ENCODE measurements around the gene DONSON. TPM values are rescaled to one million over a fixed set of nuclear protein-coding genes. Genes with fewer than 3 reads are reported as not detected.

DONSON gene
- total and polyA plus RNA-seq, 2 of the 13 experiments (the other 11 are each of a cell fraction or from before 2014, with no cell fraction given), result 35.4 to 63.6 TPM

DNA sequence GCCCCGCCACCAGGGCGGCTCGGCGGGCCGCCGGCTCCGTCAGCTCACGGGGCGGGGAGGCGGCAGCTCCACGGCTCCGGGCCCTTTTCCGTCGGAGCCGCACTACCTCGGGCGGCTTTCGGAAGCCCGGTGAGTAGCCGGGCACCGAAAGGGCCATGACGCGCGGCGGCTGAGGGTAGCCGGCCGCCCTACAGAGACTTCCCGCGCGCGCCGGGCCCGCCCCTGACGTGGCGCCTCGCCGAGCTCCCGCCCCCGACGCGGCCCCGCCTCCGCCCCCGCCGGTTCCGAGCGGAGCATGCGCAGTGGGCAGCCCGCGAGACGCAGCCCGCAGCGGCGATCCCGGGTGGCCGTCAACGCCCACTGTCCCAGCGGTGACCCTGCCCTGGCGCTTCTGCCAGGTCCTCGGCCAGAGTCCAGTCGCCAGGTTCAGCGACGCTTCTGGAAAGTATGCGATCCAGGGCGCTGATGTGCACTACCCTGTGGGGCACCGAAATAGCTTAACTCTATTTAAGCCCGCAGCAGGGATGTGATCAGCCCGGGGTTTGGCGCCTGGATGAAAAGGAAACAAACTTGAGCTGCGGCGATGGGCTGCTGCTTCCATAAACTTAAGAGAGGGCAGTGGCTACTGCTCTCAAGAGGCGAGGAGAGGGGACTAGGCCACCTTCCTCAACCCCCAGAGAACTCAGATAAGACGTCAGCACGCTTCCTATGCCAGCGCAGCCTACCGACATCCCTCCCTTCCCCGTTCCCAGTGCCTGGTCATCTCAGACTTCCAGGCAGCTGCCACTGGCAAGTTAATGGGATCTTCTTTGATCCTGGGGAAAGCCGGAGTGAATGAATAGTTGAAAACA lies at the start of gene DONSON (continued):
- TF ChIP-seq DBP (CRISPR knock-in tag; IDR thresholded peaks at IDR 0.05; ENCODE audit: not compliant biosample characterization) (peak; percentile 84), ZNF350 (CRISPR knock-in tag; IDR thresholded peaks at IDR 0.05; ENCODE audit: borderline replicate concordance, low read depth) (peak; percentile 47; the same call in 1 of the 2 replicates), POLR2AphosphoS2 (IDR thresholded peaks at IDR 0.05; ENCODE audit: low read depth, low read length) (no peak), SETDB1 (CRISPR knock-in tag; IDR thresholded peaks at IDR 0.05; ENCODE audit: borderline replicate concordance) (no peak), ZNF766 (CRISPR knock-in tag; IDR thresholded peaks at IDR 0.05; ENCODE audit: borderline replicate concordance) (no peak; the same call in 1 of the 2 replicates), ZSCAN12 (CRISPR knock-in tag; IDR thresholded peaks at IDR 0.05) (peak; percentile 82; the same call in 1 of the 2 replicates), ZNF20 (CRISPR knock-in tag; IDR thresholded peaks at IDR 0.05) (no peak), FOXA1 (IDR thresholded peaks at IDR 0.05) (no peak), FOXA1 (CRISPR knock-in tag; IDR thresholded peaks at IDR 0.05) (0 out of 2 replicates have a peak, but pooled peaks have one; percentile 3), ZNF329 (CRISPR knock-in tag; IDR thresholded peaks at IDR 0.05; ENCODE audit: low read depth) (no peak), MXI1 (IDR thresholded peaks at IDR 0.05; ENCODE audit: borderline replicate concordance, low read depth, low read length) (no peak), ZNF773 (CRISPR knock-in tag; IDR thresholded peaks at IDR 0.05; ENCODE audit: borderline replicate concordance) (no peak), ZNF883 (CRISPR knock-in tag; IDR thresholded peaks at IDR 0.05; ENCODE audit: not compliant biosample characterization) (peak; percentile 55), ZBTB34 (CRISPR knock-in tag; IDR thresholded peaks at IDR 0.05) (peak; percentile 34; the same call in 1 of the 2 replicates), HDAC1 (CRISPR knock-in tag; IDR thresholded peaks at IDR 0.05) (no peak), SIX1 (CRISPR knock-in tag; IDR thresholded peaks at IDR 0.05; ENCODE audit: borderline replicate concordance) (no peak), RXRA (CRISPR knock-in tag; IDR thresholded peaks at IDR 0.05) (peak; percentile 99), NR2F1 (CRISPR knock-in tag; IDR thresholded peaks at IDR 0.05) (no peak), AHR (CRISPR knock-in tag; IDR thresholded peaks at IDR 0.05) (0 out of 2 replicates have a peak, but pooled peaks have one; percentile 40), ZNF878 (CRISPR knock-in tag; IDR thresholded peaks at IDR 0.05) (no peak), THAP11 (CRISPR knock-in tag; IDR thresholded peaks at IDR 0.05) (peak; percentile 68), MXD3 (CRISPR knock-in tag; IDR thresholded peaks at IDR 0.05) (peak; percentile 24; the same call in 1 of the 2 replicates), ETV5 (CRISPR knock-in tag; IDR thresholded peaks at IDR 0.05; ENCODE audit: borderline replicate concordance) (no peak), ZNF446 (CRISPR knock-in tag; IDR thresholded peaks at IDR 0.05) (no peak; the same call in none of the 2 replicates), HMGA1 (CRISPR knock-in tag; conservative IDR thresholded peaks at IDR 0.05) (no peak), GLI4 (CRISPR knock-in tag; IDR thresholded peaks at IDR 0.05; ENCODE audit: borderline replicate concordance) (no peak)
- TF ChIP-seq, protein P1, sequence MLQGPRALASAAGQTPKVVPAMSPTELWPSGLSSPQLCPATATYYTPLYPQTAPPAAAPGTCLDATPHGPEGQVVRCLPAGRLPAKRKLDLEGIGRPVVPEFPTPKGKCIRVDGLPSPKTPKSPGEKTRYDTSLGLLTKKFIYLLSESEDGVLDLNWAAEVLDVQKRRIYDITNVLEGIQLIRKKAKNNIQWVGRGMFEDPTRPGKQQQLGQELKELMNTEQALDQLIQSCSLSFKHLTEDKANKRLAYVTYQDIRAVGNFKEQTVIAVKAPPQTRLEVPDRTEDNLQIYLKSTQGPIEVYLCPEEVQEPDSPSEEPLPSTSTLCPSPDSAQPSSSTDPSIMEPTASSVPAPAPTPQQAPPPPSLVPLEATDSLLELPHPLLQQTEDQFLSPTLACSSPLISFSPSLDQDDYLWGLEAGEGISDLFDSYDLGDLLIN (CRISPR knock-in tag; IDR thresholded peaks at IDR 0.05; ENCODE audit: borderline replicate concordance), result no peak
